Endothelial cell of umbilical vein (primary cell): ENCODE results near the gene GADL1. TPM values are rescaled to one million over a fixed set of nuclear protein-coding genes. Genes with fewer than 3 reads are reported as not detected.

Experiments
- BruUV-seq: library from RNA; stranded (reverse); fragments of 400-500 nt; replicated peaks from 2 replicates; lab custom pipeline; 2021; lab: Mats Ljungman, UMichigan
- CTCF ChIA-PET: fragments of 300-600, 350-600 bp; sonication (Branson Sonifier 250); formaldehyde crosslinking; loops from one replicate; lab custom pipeline; 2021; ENCODE audit warnings: antibody characterized with exemption, inconsistent platforms; lab: Charles Lee
- POLR2A ChIA-PET: fragments of 300-600, 350-600 bp; sonication (Branson Sonifier 250); formaldehyde crosslinking; loops from one replicate; lab custom pipeline; 2021; ENCODE audit warnings: antibody characterized with exemption, inconsistent platforms; lab: Charles Lee
- DNase-seq: peaks from one replicate; pipeline ENCODE4 v3.0.0-alpha.2; 2011; ENCODE audit warnings: low read depth, low spot score
- FAIRE-seq: peaks from 2 replicates; lab custom pipeline; 2011; peaks lifted over from hg19 to GRCh38; lab: Jason Lieb, UNC
- H2AFZ ChIP-seq: 2 replicates; pipeline ENCODE4 v1.6.0; 2012; ENCODE audit warnings: low read depth, low read length, control low read depth, inconsistent platforms
- H3K27ac ChIP-seq: 2 replicates; pipeline ENCODE4 v1.5.1; 2011; ENCODE audit warnings: low read depth, mild to moderate bottlenecking, control low read depth, low read length, moderate library complexity; ENCODE audit not compliant: insufficient read depth
- H3K27me3 ChIP-seq, 2 experiments: 2 replicates each; pipeline versions ENCODE4 v1.6.0 to v1.6.1; 2011; ENCODE audit warnings: low read length in 2 of 2, mixed read lengths in 1 of 2; ENCODE audit not compliant: control insufficient read depth in 2 of 2, insufficient read depth in 2 of 2
- H3K36me3 ChIP-seq, 2 experiments: 2 replicates in 1 of 2; 3 replicates in 1 of 2; pipeline ENCODE4 v1.5.1; 2011; ENCODE audit warnings: low read length in 2 of 2, mild to moderate bottlenecking in 1 of 2, moderate library complexity in 1 of 2; ENCODE audit not compliant: control insufficient read depth in 2 of 2, insufficient read depth in 2 of 2; ENCODE audit errors: extremely low read depth in 1 of 2
- H3K4me1 ChIP-seq: 3 replicates; pipeline ENCODE4 v1.5.1; 2011; ENCODE audit warnings: mild to moderate bottlenecking, low read length; ENCODE audit not compliant: control insufficient read depth, insufficient read depth; ENCODE audit errors: extremely low read depth
- H3K4me2 ChIP-seq: 2 replicates; pipeline ENCODE4 v1.6.1; 2011; ENCODE audit warnings: low read length, control low read depth, mixed read lengths; ENCODE audit not compliant: insufficient read depth
- H3K4me3 ChIP-seq, 3 experiments: fragments of 200-600 bp in 1 of 3; sonication (generic), shearing (Covaris generic) in 1 of 3; replicated peaks in 1 of 3; 2 replicates each; pipeline ENCODE4 v1.5.1; 2011 to 2016; ENCODE audit warnings: control low read depth in 3 of 3, low read length in 3 of 3, mild to moderate bottlenecking in 2 of 3, inconsistent platforms in 1 of 3, low read depth in 1 of 3, moderate library complexity in 1 of 3; ENCODE audit not compliant: insufficient read depth in 1 of 3
- H3K79me2 ChIP-seq: 2 replicates; pipeline ENCODE4 v1.6.0; 2012; ENCODE audit warnings: low read length, inconsistent platforms; ENCODE audit not compliant: control insufficient read depth, insufficient read depth
- H3K9ac ChIP-seq: replicated peaks from 2 replicates; pipeline ENCODE3; 2011; ENCODE audit warnings: low read length, control low read depth; ENCODE audit not compliant: insufficient read depth; ENCODE audit errors: extremely low read depth
- H3K9me1 ChIP-seq: replicated peaks from 3 replicates; pipeline ENCODE4 v1.6.0; 2011; ENCODE audit warnings: mild to moderate bottlenecking, low read length; ENCODE audit not compliant: control insufficient read depth, insufficient read depth; ENCODE audit errors: extremely low read depth
- H3K9me3 ChIP-seq: replicated peaks from 2 replicates; pipeline ENCODE4 v1.5.1; 2012; ENCODE audit warnings: low read length, inconsistent platforms; ENCODE audit not compliant: control insufficient read depth, insufficient read depth
- H4K20me1 ChIP-seq: replicated peaks from 2 replicates; pipeline ENCODE3; 2011; ENCODE audit warnings: mild to moderate bottlenecking, low read length; ENCODE audit not compliant: control insufficient read depth, insufficient read depth; ENCODE audit errors: extremely low read depth
- CTCF ChIP-seq, 2 donors: IDR thresholded peaks; 1 replicate in 1 of 2; 2 replicates in 1 of 2; pipeline ENCODE4 v1.5.1; 2011; ENCODE audit warnings: low read length in 2 of 2, mild to moderate bottlenecking in 2 of 2, moderate library complexity in 2 of 2, control low read depth in 1 of 2, inconsistent platforms in 1 of 2, low read depth in 1 of 2; ENCODE audit not compliant: insufficient read depth in 1 of 2; ENCODE audit errors: extremely low read depth in 1 of 2
- EZH2 ChIP-seq: IDR thresholded peaks from 2 replicates; pipeline ENCODE4 v1.6.1; 2012; ENCODE audit warnings: borderline replicate concordance, low read depth, mild to moderate bottlenecking, moderate library complexity, low read length, inconsistent platforms; ENCODE audit not compliant: severe bottlenecking
- FOS ChIP-seq: IDR thresholded peaks from 2 replicates; pipeline ENCODE4 v1.6.1; 2011; ENCODE audit warnings: mild to moderate bottlenecking, low read length, moderate library complexity, borderline replicate concordance; ENCODE audit not compliant: insufficient read depth
- GATA2 ChIP-seq: IDR thresholded peaks from 2 replicates; pipeline ENCODE4 v1.7.0; 2011; ENCODE audit warnings: low read depth, mild to moderate bottlenecking, moderate library complexity, mixed read lengths, low read length; ENCODE audit not compliant: insufficient read length, insufficient read depth
- JUN ChIP-seq: IDR thresholded peaks from 2 replicates; pipeline ENCODE4 v1.6.1; 2011; ENCODE audit warnings: borderline replicate concordance, low read depth; ENCODE audit not compliant: insufficient read length, insufficient read depth
- MAX ChIP-seq: IDR thresholded peaks from 2 replicates; pipeline ENCODE4 v1.6.1; 2011; ENCODE audit not compliant: insufficient read depth, insufficient read length
- MYC ChIP-seq: IDR thresholded peaks from one replicate; pipeline ENCODE4 v1.6.1; 2011; ENCODE audit warnings: mild to moderate bottlenecking, low read depth, low read length
- POLR2A ChIP-seq: IDR thresholded peaks from 2 replicates; pipeline ENCODE4 v1.6.1; 2012; ENCODE audit warnings: low read depth, mild to moderate bottlenecking, control low read depth, low read length
- POLR2AphosphoS5 ChIP-seq: IDR thresholded peaks from 2 replicates; pipeline ENCODE4 v1.6.1; 2012; ENCODE audit warnings: low read depth, mild to moderate bottlenecking, control low read depth, low read length, moderate library complexity; ENCODE audit not compliant: insufficient read depth
- dilution Hi-C: fragments of 300-500 bp; cut with MboI; formaldehyde crosslinking; loops from one replicate; pipeline ENCODE4 v1.15.0; 2019; ENCODE audit warnings: low sequenced_read_pairs; ENCODE audit not compliant: extremely low pct_ligation_motif_present
- intact Hi-C: fragments of 100-400 bp; cut with micrococcal nuclease; formaldehyde crosslinking; loops from one replicate; pipeline ENCODE4 v1.10.0; 2022
- polyA plus RNA-seq, 4 experiments: library from polyadenylated mRNA; depleted of rRNA in 3 of 4; stranded (reverse) in 3 of 4; unstranded in 1 of 4; fragments of >200 nt; gene quantifications; 2 replicates each; pipeline versions ENCODE4 v1.2.1 to v1.2.3, GENCODE V29; 2011 to 2012; ENCODE audit warnings: missing spikeins in 1 of 4
- total RNA-seq: library from RNA; stranded (reverse); gene quantifications from 2 replicates; pipeline ENCODE4 v1.2.3, GENCODE V29; 2021

GADL1 gene
- total and polyA plus RNA-seq, 2 donors (not counting 3 experiments of a cell fraction or from before 2014, with no cell fraction given): not detected

- peak; percentile 49 to 65 for TF ChIP-seq CTCF (IDR thresholded peaks at IDR 0.05; ENCODE audit: extremely low read depth in 1 of 2, insufficient read depth in 1 of 2, low read depth in 1 of 2, low read length in 2 of 2)
- no peak for TF ChIP-seq FOS
- Histone ChIP-seq H3K9me1 (no peaks in the 10 kb centered on the region), H3K36me3 (no peaks in the 10 kb centered on the region), H3K27me3 (no peaks in the 10 kb centered on the region), H3K79me2 (no peaks in the 10 kb centered on the region), H2AFZ (no peak overlapping the region), H3K4me3 (no peak overlapping the region), H3K9me3 (no peaks in the 10 kb centered on the region), H3K27ac (no peak overlapping the region), H3K4me1 (peaks cover 21% of the 10 kb centered on the region), H4K20me1 (no peaks in the 10 kb centered on the region), H3K4me2 (no peak overlapping the region), H3K9ac (no peak overlapping the region)
- DNase-seq (peak; percentile 78), FAIRE-seq (peak; percentile 66)
- CTCF ChIA-PET: interaction anchor here (0.6 to 9.4 kb wide), 36 partner anchors 9 to 1835 kb away, joined by 3 to 170 read pairs (median 3); no protein-coding TSS in a partner anchor
- dilution Hi-C loops (loop anchor here (25.0 kb wide), 1 partner anchor 714 kb away; no protein-coding TSS in a partner anchor), intact Hi-C loops (loop anchor here (1.0 to 10.0 kb wide), 6 partner anchors 552 to 1467 kb away; partner anchors contain the start of gene RBMS3)
- POLR2A ChIA-PET: no interaction called here
- no TSS peak for BruUV-seq
Measured at GRCh38 chr3:30751610-30752299, 142.7 kb downstream of the GADL1 start.

- Histone ChIP-seq H3K4me2 (no peak overlapping the region), H2AFZ (no peak overlapping the region), H3K27ac (no peak overlapping the region), H3K9ac (no peak overlapping the region), H3K9me3 (no peaks in the 10 kb centered on the region), H3K4me3 (no peak overlapping the region), H4K20me1 (no peaks in the 10 kb centered on the region), H3K9me1 (no peaks in the 10 kb centered on the region), H3K36me3 (no peaks in the 10 kb centered on the region), H3K79me2 (no peaks in the 10 kb centered on the region), H3K4me1 (peaks cover 21% of the 10 kb centered on the region), H3K27me3 (no peaks in the 10 kb centered on the region)
- FAIRE-seq (no peak), DNase-seq (no peak)
- intact Hi-C loops (loop anchor here (1.0 to 10.0 kb wide), 6 partner anchors 552 to 1466 kb away; partner anchors contain the start of gene RBMS3), dilution Hi-C loops (loop anchor here (25.0 kb wide), 1 partner anchor 714 kb away; no protein-coding TSS in a partner anchor)
- CTCF ChIA-PET: interaction anchor here (0.7 to 9.4 kb wide), 20 partner anchors 11 to 1427 kb away, joined by 3 to 170 read pairs (median 3); no protein-coding TSS in a partner anchor
- POLR2A ChIA-PET: no interaction called here
- no TSS peak for BruUV-seq
- TF ChIP-seq JUN: no peak
- no peak for TF ChIP-seq MAX
- TF ChIP-seq POLR2A: no peak
- TF ChIP-seq FOS: no peak
- no peak for TF ChIP-seq MYC
- no peak for TF ChIP-seq CTCF (IDR thresholded peaks at IDR 0.05; ENCODE audit: extremely low read depth in 1 of 2, insufficient read depth in 1 of 2, low read depth in 1 of 2, low read length in 2 of 2)
- TF ChIP-seq EZH2: no peak
- no peak for TF ChIP-seq GATA2
- no peak for TF ChIP-seq POLR2AphosphoS5
Measured at GRCh38 chr3:30750967-30751366, 143.5 kb downstream of the GADL1 start.
